Common myeloid progenitor, CD34-positive (primary cell): ENCODE data around the gene NPR2.

Experiments used
- CTCF ChIA-PET: fragments of 350-600 bp; sonication (Branson Sonifier 250); formaldehyde crosslinking; loops from one replicate; lab custom pipeline; 2021; ENCODE audit warnings: antibody characterized with exemption; lab: Charles Lee
- POLR2A ChIA-PET: fragments of 350-600 bp; sonication (Branson Sonifier 250); formaldehyde crosslinking; loops from one replicate; lab custom pipeline; 2021; ENCODE audit warnings: antibody characterized with exemption; lab: Charles Lee
- DNase-seq, 3 donors: peaks; one replicate each; pipeline versions ENCODE4 v3.0.0 to v3.0.0-alpha.2; 2013
- H3K27ac ChIP-seq, 2 experiments: 1 replicate in 1 of 2; 2 replicates in 1 of 2; pipeline ENCODE4 v1.7.0; 2013; ENCODE audit warnings: inconsistent platforms in 2 of 2, low read length in 2 of 2, mild to moderate bottlenecking in 2 of 2, low read depth in 1 of 2, moderate library complexity in 1 of 2; ENCODE audit not compliant: severe bottlenecking in 2 of 2, insufficient read depth in 1 of 2, poor library complexity in 1 of 2
- H3K27me3 ChIP-seq, 5 experiments: replicated peaks in 2 of 5; 1 replicate in 3 of 5; 2 replicates in 2 of 5; pipeline versions ENCODE4 v1.6.1 to v1.7.0; 2013; ENCODE audit warnings: low read length in 4 of 5, mild to moderate bottlenecking in 2 of 5, moderate library complexity in 2 of 5, inconsistent platforms in 1 of 5; ENCODE audit not compliant: insufficient read depth in 5 of 5, control insufficient read depth in 4 of 5
- H3K36me3 ChIP-seq, 4 experiments: 1 replicate in 2 of 4; 2 replicates in 2 of 4; pipeline versions ENCODE4 v1.6.1 to v1.7.0; 2013; ENCODE audit warnings: low read length in 3 of 4, control low read depth in 1 of 4, mild to moderate bottlenecking in 1 of 4; ENCODE audit not compliant: control insufficient read depth in 4 of 4, insufficient read depth in 4 of 4
- H3K4me1 ChIP-seq, 4 experiments: 1 replicate in 3 of 4; 2 replicates in 1 of 4; pipeline versions ENCODE4 v1.6.1 to v1.7.1; 2013; ENCODE audit warnings: low read length in 3 of 4, mild to moderate bottlenecking in 3 of 4, control low read depth in 1 of 4, inconsistent platforms in 1 of 4, moderate library complexity in 1 of 4; ENCODE audit not compliant: control insufficient read depth in 4 of 4, insufficient read depth in 4 of 4; ENCODE audit errors: control extremely low read depth in 1 of 4
- H3K4me3 ChIP-seq, 7 experiments: 1 replicate in 4 of 7; 2 replicates in 3 of 7; pipeline versions ENCODE4 v1.5.1 to v1.7.0; 2013; ENCODE audit warnings: mild to moderate bottlenecking in 7 of 7, low read length in 6 of 7, moderate library complexity in 6 of 7, inconsistent platforms in 2 of 7, low read depth in 2 of 7, control low read depth in 1 of 7; ENCODE audit not compliant: insufficient read depth in 4 of 7, control insufficient read depth in 1 of 7; ENCODE audit errors: extremely low read depth in 1 of 7
- H3K9me3 ChIP-seq, 5 experiments: 1 replicate in 4 of 5; 2 replicates in 1 of 5; pipeline versions ENCODE4 v1.6.1 to v1.7.1; 2013; ENCODE audit warnings: low read length in 4 of 5, mild to moderate bottlenecking in 2 of 5, inconsistent platforms in 1 of 5, low read depth in 1 of 5, moderate library complexity in 1 of 5; ENCODE audit not compliant: control insufficient read depth in 4 of 5, insufficient read depth in 2 of 5; ENCODE audit errors: control extremely low read depth in 1 of 5
- WGBS: methylation state at CpG from one replicate; pipeline ENCODE4 v1.1.5; 2013; ENCODE audit not compliant: insufficient coverage; 5-methylcytosine and 5-hydroxymethylcytosine counted together

NPR2 gene

GRCh38 chr9:35755071-35755470, 36.3 kb upstream of the NPR2 start:
- DNase-seq = no peak
- Histone ChIP-seq H3K27me3 (no peaks in the 10 kb centered on the region), H3K9me3 (no peaks in the 10 kb centered on the region), H3K27ac (peak overlapping the region in 1 of 2 experiments; percentile 45), H3K4me3 (no peak overlapping the region), H3K36me3 (peaks cover 2 to 43% (median 27%) of the 10 kb centered on the region in 4 experiments), H3K4me1 (peaks cover 19 to 54% (median 38%) of the 10 kb centered on the region in 4 experiments)
- CTCF ChIA-PET = interaction anchor here (0.8 to 6.4 kb wide), 16 partner anchors 10 to 124 kb away, joined by 3 to 41 read pairs (median 6); no protein-coding TSS in a partner anchor
- POLR2A ChIA-PET = interaction anchor here (0.8 kb wide), 1 partner anchor 135 kb away, joined by 3 read pairs; no protein-coding TSS in a partner anchor
- 88% methylated on average over 4 of the region's 4 CpGs for WGBS

GRCh38 chr9:35756275-35757225, 34.8 kb upstream of the NPR2 start:
- WGBS = 5% methylated on average over 40 of the region's 48 CpGs
- ChIA-PET CTCF (interaction anchor here (0.7 to 6.4 kb wide), 20 partner anchors 9 to 70 kb away, joined by 3 to 41 read pairs (median 5); partner anchors contain the start of genes CREB3 and TLN1), POLR2A (interaction anchor here (0.8 to 1.5 kb wide), 2 partner anchors 25 to 88 kb away, joined by 3 to 5 read pairs; partner anchors contain the start of genes CREB3 and TLN1)
- no peaks in the 10 kb centered on the region for H3K27me3 ChIP-seq
- peaks cover 2 to 37% (median 20%) of the 10 kb centered on the region in 4 experiments for H3K36me3 ChIP-seq
- peak; percentile 81 to 88 (median 86) for DNase-seq
- peak overlapping the region; percentile 92 to 97 for H3K27ac ChIP-seq
- peak overlapping the region; percentile 71 to 93 (median 79) for H3K4me3 ChIP-seq
- H3K9me3 ChIP-seq = no peaks in the 10 kb centered on the region
- H3K4me1 ChIP-seq = peaks cover 29 to 65% (median 47%) of the 10 kb centered on the region in 4 experiments

- Histone ChIP-seq H3K4me3 (peak overlapping the region; percentile 71 to 93 (median 79)), H3K4me1 (peaks cover 29 to 72% (median 47%) of the 10 kb centered on the region in 4 experiments), H3K36me3 (peaks cover 2 to 28% (median 15%) of the 10 kb centered on the region in 4 experiments), H3K27ac (peak overlapping the region; percentile 92 to 97), H3K9me3 (no peaks in the 10 kb centered on the region), H3K27me3 (no peaks in the 10 kb centered on the region)
- WGBS = 1% methylated on average over 18 of the region's 20 CpGs
- CTCF ChIA-PET = interaction anchor here (0.7 to 6.4 kb wide), 18 partner anchors 9 to 148 kb away, joined by 3 to 41 read pairs (median 5); partner anchors contain the start of genes GBA2, HRCT1 and RGP1
- POLR2A ChIA-PET = interaction anchor here (0.6 to 1.5 kb wide), 3 partner anchors 13 to 88 kb away, joined by 3 to 5 read pairs (median 4); partner anchors contain the start of genes CREB3 and TLN1
- DNase-seq = peak in 2 of 3 donors; percentile 29 to 43
Observed at GRCh38 chr9:35757226-35757891, 34.0 kb upstream of the NPR2 start.

- ChIA-PET CTCF (interaction anchor here (0.9 to 3.6 kb wide), 7 partner anchors 9 to 148 kb away, joined by 3 to 12 read pairs (median 4); partner anchors contain the start of genes GBA2, HRCT1 and RGP1), POLR2A (interaction anchor here (0.6 to 1.0 kb wide), 2 partner anchors 9 to 13 kb away, joined by 3 to 4 read pairs; no protein-coding TSS in a partner anchor)
- H3K4me3 ChIP-seq = peak overlapping the region in 5 of 7 experiments; percentile 75 to 93 (median 83)
- H3K4me1 ChIP-seq = peaks cover 29 to 77% (median 47%) of the 10 kb centered on the region in 4 experiments
- DNase-seq = peak in 1 of 3 donors; percentile 36
- peaks cover 2 to 23% (median 11%) of the 10 kb centered on the region in 4 experiments for H3K36me3 ChIP-seq
- no peaks in the 10 kb centered on the region for H3K9me3 ChIP-seq
- H3K27me3 ChIP-seq = no peaks in the 10 kb centered on the region
- H3K27ac ChIP-seq = peak overlapping the region; percentile 92 to 97
Observed at GRCh38 chr9:35757892-35758275, 33.5 kb upstream of the NPR2 start.

- peak in 2 of 3 donors; percentile 35 to 44 for DNase-seq
- POLR2A ChIA-PET = interaction anchor here (1.0 kb wide), 1 partner anchor 10 kb away, joined by 3 read pairs; no protein-coding TSS in a partner anchor
- peak overlapping the region; percentile 92 to 97 for H3K27ac ChIP-seq
Observed at GRCh38 chr9:35758475-35759050, 32.8 kb upstream of the NPR2 start.

GRCh38 chr9:35759795-35760194, 31.6 kb upstream of the NPR2 start:
- Histone ChIP-seq H3K9me3 (no peaks in the 10 kb centered on the region), H3K4me3 (no peak overlapping the region), H3K36me3 (peaks cover 0 to 4% (median under 1%) of the 10 kb centered on the region in 4 experiments), H3K4me1 (peaks cover 29 to 79% (median 47%) of the 10 kb centered on the region in 4 experiments), H3K27ac (no peak overlapping the region), H3K27me3 (no peaks in the 10 kb centered on the region)
- DNase-seq = no peak
- ChIA-PET CTCF (interaction anchor here (0.8 to 3.6 kb wide), 13 partner anchors 10 to 67 kb away, joined by 3 to 12 read pairs (median 5); partner anchors contain the start of genes CREB3 and TLN1), POLR2A (no interaction called here)
- 100% methylated on average over 4 of the region's 4 CpGs for WGBS

More at GRCh38 chr9:35758475-35759050, 32.8 kb upstream of the NPR2 start:
- Histone ChIP-seq H3K4me1 (peaks cover 29 to 80% (median 47%) of the 10 kb centered on the region in 4 experiments), H3K27me3 (no peaks in the 10 kb centered on the region), H3K36me3 (peaks cover under 1 to 16% (median 7%) of the 10 kb centered on the region in 4 experiments), H3K9me3 (no peaks in the 10 kb centered on the region), H3K4me3 (peak overlapping the region in 5 of 7 experiments; percentile 23 to 93 (median 29))
- WGBS = 0% methylated on average over 3 of the region's 3 CpGs
- CTCF ChIA-PET = interaction anchor here (0.7 to 3.6 kb wide), 12 partner anchors 10 to 147 kb away, joined by 3 to 12 read pairs (median 4); partner anchors contain the start of genes GBA2, HRCT1 and RGP1
